Cardiac fibroblast (primary cell): ENCODE data around the gene NDUFS1.
"Not testable (repeated sequence)": the region's sequence is repeated elsewhere in the genome, so short reads cannot be mapped to it uniquely, and the experiment has no call there.

Experiments
- DNase-seq, 2 donors: peaks; one replicate each; pipeline versions ENCODE4 v3.0.0 to v3.0.0-alpha.2; 2010; ENCODE audit warnings: low read depth in 2 of 2
- H3K4me3 ChIP-seq, 2 donors: replicated peaks in 1 of 2; 1 replicate in 1 of 2; 2 replicates in 1 of 2; pipeline ENCODE4 v1.5.1; 2011; ENCODE audit warnings: low read depth in 2 of 2, low read length in 2 of 2, mild to moderate bottlenecking in 2 of 2, moderate library complexity in 1 of 2
- TF ChIP-seq, protein P1 (sequence below): IDR thresholded peaks from one replicate; pipeline ENCODE4 v1.5.1; 2011; ENCODE audit warnings: low read depth, mild to moderate bottlenecking, low read length, inconsistent platforms

NDUFS1 gene

DNA sequence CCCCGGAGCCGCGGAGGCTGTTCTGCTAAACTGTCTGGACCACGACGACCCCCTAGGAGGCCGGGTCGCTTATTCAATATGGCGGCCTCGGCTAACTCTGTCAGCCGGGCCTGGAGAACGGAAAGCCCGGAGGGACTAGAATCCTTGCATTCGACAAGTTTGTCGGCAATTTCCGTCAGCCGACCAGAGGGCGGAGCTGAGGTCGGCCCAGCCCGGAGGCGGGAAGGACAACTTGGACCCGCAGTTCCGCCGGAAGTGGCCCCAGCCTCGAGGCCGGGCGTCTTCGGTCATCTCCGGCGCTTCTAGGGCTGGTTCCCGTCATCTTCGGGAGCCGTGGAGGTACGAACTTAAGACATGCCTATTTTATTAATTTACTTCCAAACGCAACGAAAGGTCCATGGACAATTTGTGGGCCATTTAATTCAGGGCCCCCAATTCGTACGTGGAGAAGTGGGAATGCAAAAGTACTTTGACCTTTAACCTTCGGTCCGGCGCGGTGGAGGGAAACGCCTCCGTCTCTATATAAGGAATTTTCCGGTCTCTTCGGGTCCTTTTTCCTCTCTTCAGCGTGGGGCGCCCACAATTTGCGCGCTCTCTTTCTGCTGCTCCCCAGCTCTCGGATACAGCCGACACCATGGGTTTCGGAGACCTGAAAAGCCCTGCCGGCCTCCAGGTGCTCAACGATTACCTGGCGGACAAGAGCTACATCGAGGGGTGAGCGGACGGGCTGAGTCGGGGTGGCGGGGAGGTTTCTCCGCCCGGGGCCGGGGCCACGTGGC, at the start of gene NDUFS1, which contains the start of gene EEF1B2:
TSS of gene NDUFS1 (minus strand) at position 99 of the 779 bp plus-strand sequence. CDS start 5,766 bp downstream, outside the sequence.
TSS of gene EEF1B2 (plus strand) at position 550 of the 779 bp plus-strand sequence. CDS start at position 635, 85 bp downstream.
- DNase-seq, result peak; percentile 98 to 99
- TF ChIP-seq, protein P1, sequence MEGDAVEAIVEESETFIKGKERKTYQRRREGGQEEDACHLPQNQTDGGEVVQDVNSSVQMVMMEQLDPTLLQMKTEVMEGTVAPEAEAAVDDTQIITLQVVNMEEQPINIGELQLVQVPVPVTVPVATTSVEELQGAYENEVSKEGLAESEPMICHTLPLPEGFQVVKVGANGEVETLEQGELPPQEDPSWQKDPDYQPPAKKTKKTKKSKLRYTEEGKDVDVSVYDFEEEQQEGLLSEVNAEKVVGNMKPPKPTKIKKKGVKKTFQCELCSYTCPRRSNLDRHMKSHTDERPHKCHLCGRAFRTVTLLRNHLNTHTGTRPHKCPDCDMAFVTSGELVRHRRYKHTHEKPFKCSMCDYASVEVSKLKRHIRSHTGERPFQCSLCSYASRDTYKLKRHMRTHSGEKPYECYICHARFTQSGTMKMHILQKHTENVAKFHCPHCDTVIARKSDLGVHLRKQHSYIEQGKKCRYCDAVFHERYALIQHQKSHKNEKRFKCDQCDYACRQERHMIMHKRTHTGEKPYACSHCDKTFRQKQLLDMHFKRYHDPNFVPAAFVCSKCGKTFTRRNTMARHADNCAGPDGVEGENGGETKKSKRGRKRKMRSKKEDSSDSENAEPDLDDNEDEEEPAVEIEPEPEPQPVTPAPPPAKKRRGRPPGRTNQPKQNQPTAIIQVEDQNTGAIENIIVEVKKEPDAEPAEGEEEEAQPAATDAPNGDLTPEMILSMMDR, result no peak

DNA sequence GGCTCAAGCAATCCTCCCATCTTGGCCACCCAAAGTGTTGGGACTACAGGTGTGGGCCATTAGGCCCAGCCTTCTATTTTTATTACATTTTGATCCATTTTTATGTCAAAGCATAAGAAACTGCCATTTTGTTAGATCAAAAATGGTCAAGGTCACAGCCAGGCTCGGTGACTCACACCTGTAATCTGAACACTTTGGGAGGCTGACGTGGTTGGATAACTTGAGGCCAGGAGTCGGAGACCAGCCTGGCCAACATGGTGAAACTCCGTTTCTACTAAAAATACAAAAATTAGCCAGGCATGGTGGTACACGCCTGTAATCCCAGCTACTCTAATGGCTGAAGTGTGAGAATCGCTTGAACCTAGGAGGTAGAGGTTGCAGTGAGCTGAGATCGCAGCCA, 49.7 kb upstream of the NDUFS1 start:
- no peak for DNase-seq
- no peak overlapping the region for H3K4me3 ChIP-seq
- TF ChIP-seq, protein P1, result no peak

More for the DNA sequence above, at the start of gene NDUFS1, which contains the start of gene EEF1B2:
- H3K4me3 ChIP-seq, result peak within 1 kb of the TSS; percentile 74 to 93

DNA sequence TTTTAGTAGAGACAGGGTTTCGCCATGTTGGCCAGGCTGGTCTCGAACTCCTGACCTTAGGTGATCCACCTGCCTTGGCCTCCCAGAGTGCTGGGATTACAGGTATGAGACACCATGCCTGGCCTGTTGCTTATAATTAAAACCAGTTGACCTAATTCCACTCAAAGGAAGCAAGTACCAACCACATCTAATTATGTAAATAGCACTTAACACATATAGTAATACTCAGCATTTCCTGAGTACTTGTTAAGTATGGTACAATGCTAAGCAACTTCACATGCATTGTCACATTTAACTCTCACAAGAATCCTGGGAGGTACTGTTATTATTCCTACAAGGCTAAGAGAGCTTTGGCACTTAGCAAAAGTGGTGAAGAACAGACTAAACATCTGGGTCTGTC, 48.1 kb upstream of the NDUFS1 start:
- H3K4me3 ChIP-seq, result not testable (repeated sequence)

DNA sequence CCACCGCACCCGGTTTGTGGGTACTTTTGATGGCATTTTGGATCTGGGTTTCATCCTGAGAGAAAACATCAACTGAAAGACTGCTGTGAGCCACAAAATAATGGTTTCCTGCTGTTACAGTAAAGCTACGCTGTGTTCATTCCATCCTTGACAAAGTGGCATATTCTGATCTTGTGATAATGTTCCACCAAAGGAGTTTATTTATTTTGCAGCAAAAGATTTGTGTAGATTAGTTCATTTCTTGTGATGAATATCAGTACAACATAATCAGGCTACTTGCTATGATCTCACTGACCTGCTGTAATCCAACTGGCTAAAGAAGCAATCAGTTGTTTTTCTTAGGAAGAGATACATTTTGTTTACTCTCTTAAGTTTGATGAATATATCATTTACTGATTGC, 45.5 kb upstream of the NDUFS1 start:
- DNase-seq, result no peak
- TF ChIP-seq, protein P1, result no peak
- H3K4me3 ChIP-seq, result no peak overlapping the region

More for the DNA sequence above, 48.1 kb upstream of the NDUFS1 start:
- not testable (repeated sequence) for DNase-seq

DNA sequence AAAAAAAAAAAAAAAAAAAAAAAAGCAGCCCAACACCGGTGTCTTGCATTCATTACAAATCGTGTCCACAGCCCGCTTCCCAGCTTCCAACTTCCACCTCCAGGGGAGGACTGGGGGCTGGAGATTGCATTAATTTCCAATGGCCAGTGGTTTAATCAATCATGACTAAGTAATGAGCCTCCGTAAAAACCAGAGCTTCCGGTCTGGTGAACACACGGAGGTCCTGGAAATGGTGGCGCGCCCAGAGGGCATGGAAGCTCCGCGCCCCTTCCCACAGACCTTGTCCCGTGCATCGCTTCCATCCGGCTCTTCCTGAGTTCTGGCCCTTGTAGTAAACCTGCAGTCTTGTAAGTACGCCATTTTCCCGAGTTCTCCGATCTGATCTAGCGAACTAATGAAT, 44.1 kb upstream of the NDUFS1 start:
- DNase-seq, result no peak
- TF ChIP-seq, protein P1, result no peak

DNA sequence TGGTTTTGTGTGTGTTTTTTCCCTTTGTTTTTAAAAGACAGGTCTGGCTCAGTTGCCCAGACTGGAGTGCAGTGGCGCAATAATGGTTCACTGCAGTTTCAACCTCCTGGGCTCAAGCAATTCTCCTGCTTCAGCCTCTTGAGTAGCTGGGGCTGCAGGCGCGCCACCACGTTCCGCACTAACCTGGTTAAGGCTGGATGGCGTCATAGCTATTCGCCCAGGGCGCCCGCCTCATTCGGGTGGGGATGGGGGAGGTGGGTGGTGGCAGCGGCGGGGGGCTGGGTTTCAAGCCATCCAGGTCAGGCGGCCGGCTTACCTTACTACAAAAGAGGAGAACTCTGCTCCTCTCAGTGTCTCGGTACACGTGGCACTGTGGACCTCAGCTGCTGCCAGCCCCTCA, 43.2 kb upstream of the NDUFS1 start:
- H3K4me3 ChIP-seq, result no peak overlapping the region
- TF ChIP-seq, protein P1, result no peak
- no peak for DNase-seq

More for the DNA sequence above, 44.1 kb upstream of the NDUFS1 start:
- no peak overlapping the region for H3K4me3 ChIP-seq

DNA sequence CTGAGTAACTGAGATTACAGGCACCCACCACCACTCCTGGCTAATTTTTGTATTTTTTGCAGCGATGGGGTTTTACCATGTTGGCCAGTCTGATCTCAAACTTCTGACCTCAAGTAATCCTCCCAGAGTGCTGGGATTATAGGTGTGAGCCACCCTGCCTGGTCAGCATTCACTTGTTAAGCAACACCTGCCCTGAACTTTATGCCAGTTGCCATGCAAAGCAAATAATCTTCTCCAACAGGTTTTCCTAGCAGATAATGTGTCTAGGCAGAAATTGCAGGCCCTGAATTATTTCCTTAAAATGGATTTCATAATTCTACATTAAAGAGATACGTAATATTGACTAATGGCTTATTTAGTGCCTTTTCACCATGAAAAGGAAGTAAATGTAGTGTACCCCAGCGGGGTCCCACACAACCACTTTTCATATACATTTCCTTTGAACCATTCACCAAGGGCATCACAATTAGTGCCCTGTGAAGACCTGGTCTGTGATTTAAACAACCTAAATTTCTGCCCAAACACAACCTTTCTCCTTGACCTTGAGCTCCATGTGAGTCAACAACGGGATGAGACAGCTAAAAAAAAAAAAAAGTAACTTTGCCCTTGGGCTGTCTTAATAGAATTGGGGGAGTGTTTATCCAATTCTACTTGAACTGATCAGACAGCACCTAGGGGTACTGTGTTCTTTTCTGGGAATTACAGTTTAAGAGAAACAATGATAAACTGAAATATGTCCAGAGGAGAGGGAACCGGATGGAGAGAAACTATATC, 42.0 kb upstream of the NDUFS1 start:
- TF ChIP-seq, protein P1, result no peak
- H3K4me3 ChIP-seq, result no peak overlapping the region
- DNase-seq, result no peak
